ENCODE measurements around the gene ACOXL.

Gene ACOXL

DNA sequence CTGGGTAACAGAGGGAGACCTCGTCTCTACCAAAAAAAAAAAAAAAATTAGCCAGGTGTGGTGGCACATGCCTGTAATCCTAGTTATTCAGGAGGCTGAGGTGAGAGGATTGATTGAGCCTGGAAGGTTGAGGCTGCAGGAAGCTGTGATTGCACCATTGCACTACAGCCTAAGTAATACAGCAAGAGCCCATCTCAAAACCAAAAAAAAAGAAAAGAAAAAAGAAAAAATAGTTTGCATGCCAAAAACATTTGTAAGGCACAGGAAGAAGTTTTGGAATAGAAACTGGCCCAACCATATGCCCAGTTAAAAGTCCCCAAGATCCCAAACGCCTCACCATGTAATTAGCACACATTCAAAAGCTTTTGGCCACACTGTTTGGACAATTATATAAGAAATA is 13.4 kb upstream of the ACOXL start:
- DNase-seq (ENCODE audit: low read depth in 2 of 2): no peak

GRCh38 chr2:110720547-110720946 is 11.8 kb upstream of the ACOXL start:
- DNase-seq (ENCODE audit: low read depth in 2 of 2): no peak

DNA sequence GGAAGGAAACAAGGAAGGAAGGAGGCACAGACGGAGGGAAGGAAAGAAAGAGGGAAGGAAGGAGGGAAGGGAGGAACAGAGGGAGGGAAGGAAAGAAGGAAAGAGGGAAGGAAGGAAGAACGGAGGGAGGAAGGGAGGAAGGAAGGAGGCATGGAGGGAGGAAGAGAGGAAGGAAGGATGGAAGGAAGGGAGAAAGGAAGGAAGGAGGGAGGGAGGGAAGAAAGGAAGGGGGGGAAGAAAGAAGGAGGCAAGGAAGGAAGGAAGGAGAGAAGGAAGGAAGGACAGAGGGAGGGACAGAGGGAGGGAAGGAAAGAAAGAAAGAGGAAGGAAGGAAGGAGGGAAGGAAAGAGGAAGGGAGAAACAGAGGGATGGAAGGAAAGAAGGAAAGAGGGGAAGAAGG is 7.6 kb upstream of the ACOXL start:
- no peak for DNase-seq (ENCODE audit: low read depth in 2 of 2)

DNA sequence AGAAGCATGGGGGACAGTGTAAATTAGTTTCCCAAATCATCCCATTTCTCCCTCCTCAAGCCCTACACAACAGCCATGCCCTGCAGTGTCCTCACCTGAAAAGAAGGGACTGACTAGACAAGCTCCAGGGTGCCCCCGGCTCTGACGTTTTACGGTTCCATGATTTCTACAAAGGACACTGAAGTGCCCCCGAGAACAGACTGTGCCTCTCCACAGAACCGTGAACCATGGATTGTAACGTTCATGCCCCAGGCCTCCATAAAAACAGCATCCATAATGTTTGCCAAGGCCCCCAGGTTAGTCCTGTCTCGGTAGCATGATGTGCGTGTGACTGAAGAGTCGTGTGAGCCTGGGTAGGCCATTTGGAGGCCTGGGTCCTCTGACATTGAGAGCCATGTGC is 7.0 kb upstream of the ACOXL start:
- DNase-seq (ENCODE audit: low read depth in 2 of 2): no peak

DNA sequence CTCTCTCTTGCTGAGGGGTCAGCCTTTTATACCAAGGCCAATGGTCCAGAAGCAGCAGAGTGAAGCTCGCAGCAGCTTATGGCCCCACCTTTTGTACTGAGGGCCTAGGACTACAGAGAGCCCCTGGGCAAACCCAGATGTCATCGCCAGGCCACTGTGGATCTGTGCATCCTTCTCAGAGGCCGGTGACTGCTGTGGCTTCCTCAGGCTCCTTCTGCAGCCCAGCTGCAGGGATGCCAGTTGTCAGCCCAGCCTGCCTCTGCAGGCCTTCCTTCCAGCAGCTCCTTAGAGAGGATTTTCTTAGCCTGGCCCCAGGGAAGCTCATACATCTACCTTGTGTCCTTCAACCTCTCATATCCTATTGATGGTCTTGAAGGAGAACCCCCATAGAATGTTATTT is 6.5 kb upstream of the ACOXL start:
- no peak for DNase-seq (ENCODE audit: low read depth in 2 of 2)

GRCh38 chr2:110726285-110726684 is 6.1 kb upstream of the ACOXL start:
- DNase-seq (ENCODE audit: low read depth in 2 of 2): no peak

DNA sequence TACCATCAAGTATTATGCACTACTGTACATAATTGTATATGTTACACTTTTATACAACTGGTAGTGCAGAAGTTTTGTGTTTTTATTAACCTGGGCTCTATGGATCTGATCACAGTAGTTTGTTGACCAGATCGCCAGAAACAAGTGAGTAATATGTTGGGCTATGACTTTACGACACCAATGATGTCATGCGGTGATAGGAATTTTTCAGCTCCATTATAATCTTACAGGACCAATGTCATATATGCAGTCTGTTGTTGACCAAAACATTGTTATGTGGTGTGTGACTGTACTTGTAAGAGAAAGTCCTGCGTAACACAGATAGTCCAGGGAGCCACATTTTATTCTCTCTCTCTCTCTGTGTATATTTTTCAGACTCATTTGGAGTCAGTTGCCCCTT is 4.5 kb upstream of the ACOXL start:
- DNase-seq (ENCODE audit: low read depth in 2 of 2): no peak

DNA sequence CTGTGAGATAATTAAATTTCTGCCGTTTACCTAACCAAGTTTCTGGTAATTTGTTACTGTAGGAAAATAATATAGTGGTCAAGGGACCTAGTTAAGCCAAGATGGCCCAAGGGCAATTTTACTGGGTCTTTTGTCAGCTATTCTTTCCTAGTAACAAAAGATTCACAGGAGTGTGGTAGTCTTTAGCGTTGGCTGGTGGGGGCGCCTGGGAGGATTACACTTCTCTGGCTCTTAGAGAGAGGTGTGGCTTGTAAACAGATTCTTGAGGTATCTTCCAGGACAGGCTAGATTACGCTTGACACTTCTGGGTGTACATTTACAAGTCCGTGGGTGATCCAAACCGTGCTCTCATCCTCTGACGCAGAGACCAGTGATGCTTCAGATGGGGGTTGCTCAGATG is 3.3 kb upstream of the ACOXL start:
- DNase-seq (ENCODE audit: low read depth in 2 of 2): no peak

- DNase-seq (ENCODE audit: low read depth in 2 of 2): no peak
These were observed 1.3 kb upstream of the ACOXL start for GRCh38 chr2:110731064-110731463.

DNA sequence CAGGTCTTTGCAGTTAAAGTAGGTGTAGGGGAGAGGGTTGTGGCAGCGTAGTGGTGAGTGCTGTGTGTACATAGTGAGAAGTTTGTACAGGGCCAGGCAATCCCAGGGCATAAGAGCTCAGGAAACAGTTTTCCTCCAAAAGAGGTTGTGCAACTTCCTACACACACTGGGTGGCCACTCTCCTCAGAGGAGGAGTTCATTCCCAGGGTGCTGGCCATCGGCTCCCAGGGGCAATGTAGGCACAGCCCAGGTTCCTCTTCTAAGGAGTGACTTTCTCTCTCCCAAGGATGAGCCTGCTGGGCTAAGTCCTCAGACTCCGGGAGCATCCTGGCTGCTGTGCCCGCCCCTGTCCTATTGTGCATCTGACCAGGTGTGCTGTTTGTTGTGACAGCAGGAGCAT is 3.0 kb downstream of the ACOXL start:
- DNase-seq (ENCODE audit: low read depth in 2 of 2): no peak

DNA sequence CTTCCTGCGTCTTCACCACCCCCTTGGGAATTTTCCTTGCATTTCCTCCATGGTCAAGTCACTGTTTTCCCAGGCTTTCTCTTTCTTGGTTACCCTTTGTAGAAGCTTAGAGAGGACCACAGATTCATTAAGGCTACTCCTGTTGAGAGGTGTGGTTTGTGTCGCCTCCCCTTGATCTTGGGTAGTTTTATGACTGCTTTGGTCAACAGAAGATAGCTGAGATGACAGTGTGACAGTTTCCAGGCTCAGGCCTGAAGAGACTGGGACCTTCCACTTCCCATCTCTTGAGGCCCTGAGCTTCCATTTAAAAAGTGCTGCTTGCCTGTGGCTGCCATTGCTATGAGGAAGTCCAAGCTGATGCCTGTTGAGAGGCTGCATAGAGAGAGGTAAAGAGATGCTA is 5.4 kb downstream of the ACOXL start:
- no peak for DNase-seq (ENCODE audit: low read depth in 2 of 2)

DNA sequence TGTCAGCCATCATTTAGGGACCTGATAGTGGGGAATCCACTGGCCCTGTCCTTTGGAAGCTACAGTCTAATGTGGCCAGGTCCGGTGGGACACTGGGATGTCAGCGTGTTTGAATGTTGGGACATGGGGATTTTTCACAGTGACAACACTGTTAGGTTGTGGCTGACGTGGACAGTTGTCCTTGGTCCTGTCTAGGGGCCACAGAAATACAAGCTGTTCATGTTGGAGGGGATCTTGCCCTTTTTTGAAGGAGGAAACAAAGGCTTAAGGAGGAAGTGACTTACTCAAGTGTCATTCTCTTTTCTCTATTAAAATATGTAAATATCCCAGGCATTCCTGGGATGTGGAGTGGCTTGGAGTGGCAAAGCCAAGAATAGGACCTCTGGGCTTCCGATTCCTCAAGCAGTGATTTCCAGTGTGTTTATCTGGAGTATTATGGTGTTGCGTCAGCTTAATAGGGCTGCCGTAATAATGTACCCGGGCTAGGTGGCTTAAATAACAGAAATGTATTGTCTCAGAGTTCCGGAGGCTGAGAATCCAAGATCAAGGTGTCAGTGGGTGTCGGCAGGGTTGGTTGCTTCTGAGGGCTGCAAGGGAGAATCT is 8.5 kb downstream of the ACOXL start:
- no peak for DNase-seq (ENCODE audit: low read depth in 2 of 2)

DNA sequence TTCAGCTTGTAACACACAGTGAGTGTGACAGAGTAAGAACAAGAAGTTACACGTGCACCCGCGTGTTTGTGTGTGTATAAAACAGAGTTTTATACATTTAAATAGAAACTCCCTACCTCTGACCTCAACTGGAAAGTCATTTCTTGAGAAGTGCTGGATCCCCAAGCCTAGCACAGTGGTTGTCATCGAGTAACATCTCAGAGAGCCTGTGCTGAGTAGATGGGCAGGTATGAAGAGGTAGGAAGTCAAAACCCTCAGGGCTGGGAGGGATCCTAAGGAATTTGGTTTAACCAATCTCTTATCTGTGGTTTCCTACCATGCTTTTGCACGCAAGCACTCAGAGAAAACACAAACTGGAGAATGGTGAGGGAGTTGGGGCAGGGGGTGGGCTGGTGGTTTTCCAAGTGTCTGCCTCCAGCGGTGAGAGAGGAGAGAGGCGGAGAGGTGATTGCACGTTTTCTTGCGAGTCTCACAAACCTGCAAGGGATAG is 9.2 kb downstream of the ACOXL start:
- DNase-seq (ENCODE audit: low read depth in 2 of 2): no peak

DNA sequence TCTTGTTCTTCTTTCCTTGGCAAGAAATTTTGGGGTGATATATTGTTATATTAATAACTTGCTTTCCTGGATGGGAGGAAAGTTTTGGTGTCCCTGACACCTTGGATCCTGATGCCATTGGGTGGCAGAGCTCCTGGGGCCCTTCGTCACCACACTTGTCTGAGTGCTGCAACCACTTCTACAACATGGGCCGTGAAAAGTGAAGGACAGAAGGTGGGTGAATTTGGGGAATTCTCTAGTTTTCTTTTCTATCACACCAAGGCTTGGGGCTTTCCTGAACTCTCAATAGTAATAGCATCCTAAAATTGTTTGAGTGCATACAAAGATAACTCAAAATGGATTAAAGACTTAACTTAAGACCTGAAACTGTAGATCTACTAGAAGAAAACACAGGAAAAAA is 10.0 kb downstream of the ACOXL start:
- DNase-seq (ENCODE audit: low read depth in 2 of 2): no peak

- no peak for DNase-seq (ENCODE audit: low read depth in 2 of 2)
These were observed 11.2 kb downstream of the ACOXL start for GRCh38 chr2:110743600-110743999.

DNA sequence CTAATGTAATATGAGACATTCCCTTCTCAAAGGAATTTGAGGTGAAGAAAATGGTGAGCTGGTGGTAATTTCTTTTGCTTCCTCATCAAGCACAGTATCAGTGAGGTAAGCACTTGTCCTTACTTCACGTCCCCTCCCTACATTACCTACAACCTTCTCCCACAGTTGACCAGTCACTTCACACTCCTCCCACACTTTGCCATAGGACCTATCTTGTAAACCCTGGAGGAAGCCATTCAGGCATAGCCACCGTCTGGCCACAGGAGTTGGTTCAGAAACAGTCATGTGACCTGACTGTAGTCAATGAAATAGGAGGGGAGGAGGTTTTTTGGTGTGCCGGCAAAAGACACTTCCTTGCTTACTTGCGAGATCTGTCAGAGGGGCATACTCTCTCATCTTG is 12.1 kb downstream of the ACOXL start:
- DNase-seq (ENCODE audit: low read depth in 2 of 2): no peak

DNA sequence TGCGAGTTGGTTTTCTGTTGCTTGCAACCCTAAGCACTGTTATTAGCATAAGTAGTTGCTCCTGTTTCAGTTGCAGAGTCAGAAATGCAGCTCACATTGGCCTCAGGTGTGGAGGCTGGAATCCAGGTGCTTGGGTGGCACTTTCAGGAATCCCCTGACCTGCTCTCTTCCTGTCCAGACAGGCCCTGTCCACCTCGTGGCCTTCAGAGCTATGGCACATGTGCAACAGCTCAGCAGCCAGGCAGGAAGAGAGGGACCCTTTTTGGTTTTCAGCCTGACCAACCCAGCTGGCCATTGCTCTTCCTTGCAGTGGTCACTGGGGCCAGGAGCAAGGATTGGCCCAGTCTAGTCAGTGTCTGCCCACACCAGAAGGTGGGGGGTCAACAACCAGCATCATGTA is 12.7 kb downstream of the ACOXL start:
- DNase-seq (ENCODE audit: low read depth in 2 of 2): no peak

DNA sequence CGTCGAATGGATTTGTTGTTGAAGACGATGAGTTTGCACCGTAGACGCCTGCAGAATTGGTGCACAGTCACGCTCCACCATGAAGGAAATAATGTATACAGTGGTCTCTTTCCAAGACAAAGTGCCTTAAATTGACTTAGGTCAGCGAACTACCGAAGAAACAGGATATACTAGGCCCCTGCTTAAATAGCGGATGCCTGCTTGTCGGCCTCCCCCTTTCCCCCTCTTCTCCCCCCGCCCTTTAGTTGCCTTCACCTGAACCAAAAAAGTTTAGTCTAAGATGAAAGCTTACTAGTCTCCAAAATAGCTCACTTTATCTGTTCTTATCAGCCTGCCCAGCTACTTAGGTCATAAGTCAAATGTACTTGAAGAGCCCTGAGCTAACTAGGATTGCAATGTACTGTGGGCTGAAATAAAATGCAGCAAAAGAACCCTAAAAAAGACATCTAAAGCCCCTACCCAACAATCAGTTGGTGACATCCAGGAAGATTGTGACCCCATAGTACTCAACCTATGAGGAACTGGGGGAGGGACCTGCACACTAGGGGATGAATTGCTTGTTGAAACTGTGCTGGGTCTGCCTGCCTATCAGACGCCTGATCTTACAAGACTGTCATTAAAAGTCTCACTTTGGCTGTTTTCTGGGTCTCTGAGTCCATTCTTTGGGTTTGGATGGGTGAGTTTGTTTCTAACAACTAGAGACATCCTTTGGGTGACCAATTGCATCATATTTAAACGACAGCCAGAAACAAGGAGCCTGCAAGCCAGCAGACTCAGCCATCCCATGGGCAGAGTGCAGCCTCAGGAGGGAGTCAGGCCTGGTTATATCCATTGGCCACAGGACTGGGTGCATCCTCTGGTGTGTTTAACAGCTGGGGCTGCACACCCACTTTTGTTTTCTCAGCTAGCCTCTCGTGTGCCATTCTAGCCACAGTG is 14.5 kb downstream of the ACOXL start:
- no peak for DNase-seq (ENCODE audit: low read depth in 2 of 2)

GRCh38 chr2:110747522-110748488 is 15.4 kb downstream of the ACOXL start:
- no peak for DNase-seq (ENCODE audit: low read depth in 2 of 2)

GRCh38 chr2:110748489-110748867 is 16.1 kb downstream of the ACOXL start:
- peak in 1 of 2 donors; percentile 24 for DNase-seq (ENCODE audit: low read depth in 2 of 2)

DNA sequence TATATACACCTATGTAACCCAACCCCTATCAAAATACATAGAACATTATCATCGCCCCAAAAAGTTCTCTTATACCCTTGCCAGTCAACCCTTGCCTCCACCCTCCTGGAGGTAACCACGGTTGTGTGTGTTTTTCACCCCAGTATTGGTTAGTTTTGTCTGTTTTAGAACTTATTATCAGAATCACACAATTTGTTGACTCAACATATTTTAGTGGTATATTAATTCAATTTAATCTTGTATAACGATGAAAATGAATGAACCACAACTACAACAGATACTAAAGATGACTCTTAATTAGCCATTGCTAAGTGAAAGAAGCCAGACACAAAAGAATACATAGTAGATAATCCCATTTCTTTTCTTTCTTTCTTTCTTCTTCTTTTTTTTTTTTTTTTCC is 19.3 kb downstream of the ACOXL start:
- no peak for DNase-seq (ENCODE audit: low read depth in 2 of 2)

- no peak for DNase-seq (ENCODE audit: low read depth in 2 of 2)
These were observed 20.5 kb downstream of the ACOXL start for GRCh38 chr2:110752871-110753270.
